GM19043 (cell line): ENCODE data around the gene STK10.

Source experiments
- ATAC-seq: cut with Tn5 transposase; IDR thresholded peaks from one replicate; pipeline ENCODE4 v1.9.1; 2021; ENCODE audit warnings: low read depth; ENCODE audit not compliant: unreplicated experiment

Gene STK10

DNA sequence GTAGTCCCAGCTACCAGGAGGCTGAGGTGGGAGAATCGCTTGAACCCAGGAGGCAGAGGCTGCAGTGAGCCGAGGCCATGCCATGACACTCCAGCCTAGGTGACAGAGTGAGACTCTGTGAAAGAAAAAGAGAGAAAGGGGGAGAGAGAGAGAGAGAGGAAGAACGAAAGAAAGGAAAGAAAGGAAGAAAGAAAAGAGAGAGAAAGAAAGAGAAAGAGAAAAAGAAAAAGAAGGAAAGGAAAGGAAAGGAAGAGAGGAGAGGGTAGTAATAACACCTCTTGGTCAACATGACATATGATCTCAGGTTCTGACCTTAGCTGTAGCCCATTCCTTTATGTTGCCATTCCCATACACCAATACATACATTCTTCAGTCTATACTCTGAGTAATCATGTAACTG lies 195.7 kb downstream of the STK10 start:
- no peak for ATAC-seq
